ENCODE measurements around the gene ACP5. TPM values are rescaled to one million over a fixed set of nuclear protein-coding genes. Genes with fewer than 3 reads are reported as not detected.
A peak's percentile ranks its signal among the peaks of the same experiment; 100 is the strongest.

The ACP5 gene
- total RNA-seq, 1 experiment from 2014 or later, result not detected

DNA sequence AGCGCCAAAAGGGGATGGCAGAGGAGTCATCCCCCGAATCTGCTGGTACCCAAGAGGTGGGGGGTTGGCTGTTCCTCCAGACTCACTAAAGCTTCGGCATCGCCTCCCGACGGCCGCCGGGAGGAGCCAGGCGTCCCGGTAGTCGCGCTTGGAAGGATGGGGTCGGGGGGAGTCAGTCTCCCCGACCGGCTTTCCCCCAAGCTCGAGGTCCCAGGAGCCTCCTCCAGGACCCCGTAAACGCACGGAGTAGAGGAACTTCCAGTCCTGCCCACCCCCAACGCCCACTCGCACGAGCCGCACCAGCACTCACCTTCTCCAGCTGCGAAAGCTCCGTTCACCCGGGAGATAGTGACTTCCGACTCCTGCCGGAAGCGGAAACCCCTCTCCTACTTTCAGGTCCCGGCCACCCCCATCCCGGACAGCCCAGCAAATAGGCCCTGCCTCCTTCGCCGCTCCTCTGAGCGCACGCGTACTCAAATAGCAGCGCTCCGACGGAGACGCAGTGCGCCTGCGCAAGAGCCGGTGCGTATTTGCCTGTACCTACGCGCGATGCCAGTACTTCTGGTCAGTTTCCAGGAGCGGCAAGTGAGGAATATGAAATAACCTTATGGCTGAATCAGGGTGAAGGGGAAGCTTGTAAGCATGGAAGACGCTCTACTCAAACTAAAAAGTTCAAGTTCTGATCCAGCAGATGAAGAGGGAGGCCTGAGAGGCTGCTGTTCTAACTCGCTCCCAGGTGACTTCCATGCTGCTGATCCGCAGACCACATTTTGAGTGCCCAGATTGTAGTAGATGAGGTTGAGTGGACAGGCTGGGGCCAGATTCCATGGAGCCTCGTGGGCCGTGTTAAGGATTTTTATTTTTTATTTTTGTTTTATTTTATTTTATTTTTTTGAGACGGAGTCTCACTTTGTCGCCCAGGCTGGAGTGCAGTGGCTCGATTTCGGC lies 18.3 kb downstream of the ACP5 start, which contains the start of gene ELOF1:
ELOF1 (minus strand) TSS at position 350 of the 948 bp plus-strand sequence. CDS start 4,883 bp downstream, outside the sequence.
- no peaks in the 10 kb centered on the region for H3K27me3 ChIP-seq
- DNase-seq, result peak; percentile 100
- peak within 1 kb of the TSS; percentile 86 for H3K4me3 ChIP-seq
- peaks cover 24% of the 10 kb centered on the region for H3K36me3 ChIP-seq
- no peaks in the 10 kb centered on the region for H3K9me3 ChIP-seq

DNA sequence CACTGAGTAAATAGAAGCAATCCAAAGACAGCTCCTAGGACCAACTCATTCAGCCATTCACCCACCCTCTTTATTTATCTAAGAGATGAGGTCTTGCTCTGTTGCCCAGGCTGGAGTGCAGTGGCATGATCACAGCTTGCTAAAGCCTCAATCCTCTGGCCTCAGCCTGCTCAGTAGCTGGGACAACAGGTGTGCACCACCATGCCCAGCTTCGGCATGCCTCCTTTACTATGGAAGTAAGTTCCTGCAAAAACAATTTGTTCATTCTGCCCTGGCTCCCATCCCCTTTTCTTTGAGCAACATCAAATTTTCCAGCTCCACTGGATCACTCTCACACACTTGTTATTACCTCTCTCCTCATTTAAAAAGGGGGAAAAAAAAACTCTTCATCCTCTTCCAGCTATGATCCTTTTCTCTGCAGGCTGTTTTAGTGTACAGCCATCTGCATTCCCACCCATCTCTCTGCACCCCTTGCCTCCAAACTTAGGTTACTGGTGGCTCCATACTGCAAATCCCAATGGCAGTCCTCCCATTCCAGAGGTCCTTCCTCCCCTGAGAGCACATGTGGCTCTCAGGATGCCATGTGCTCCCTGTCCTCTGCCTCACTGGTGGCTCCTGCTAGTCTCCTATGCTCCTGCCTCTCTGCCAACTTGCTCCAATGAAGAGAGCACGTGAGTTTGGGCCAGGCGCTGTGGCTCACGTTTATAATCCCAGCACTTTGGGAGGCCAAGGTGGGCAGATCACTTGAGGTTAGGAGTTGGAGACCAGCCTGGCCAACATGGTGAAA lies 20.6 kb downstream of the ACP5 start:
- Histone ChIP-seq H3K27me3 (no peaks in the 10 kb centered on the region), H3K36me3 (peaks cover 48% of the 10 kb centered on the region), H3K9me3 (no peaks in the 10 kb centered on the region), H3K4me3 (no peak overlapping the region)
- no peak for DNase-seq

DNA sequence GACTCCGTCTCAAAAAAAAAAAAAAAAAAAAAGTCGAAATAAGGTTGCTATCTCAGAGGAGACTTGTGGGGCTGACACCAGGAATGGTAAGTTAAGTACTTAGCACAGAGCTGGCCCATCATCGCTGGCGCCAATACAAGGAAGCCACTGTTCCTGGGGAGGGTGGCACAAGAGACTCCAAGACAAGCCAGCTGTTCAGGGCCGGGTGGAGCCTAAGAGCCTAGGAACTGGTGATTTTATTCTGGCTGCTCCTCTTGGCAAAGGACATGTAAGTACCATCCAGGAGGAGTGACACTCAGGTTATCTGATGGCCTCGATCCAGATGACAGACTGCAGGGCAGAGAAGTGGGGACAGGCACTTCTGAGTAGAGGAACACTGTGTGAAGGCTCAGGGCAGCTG lies 22.2 kb downstream of the ACP5 start:
- Histone ChIP-seq H3K36me3 (peaks cover 49% of the 10 kb centered on the region), H3K9me3 (no peaks in the 10 kb centered on the region), H3K27me3 (no peaks in the 10 kb centered on the region), H3K4me3 (no peak overlapping the region)
- no peak for DNase-seq

DNA sequence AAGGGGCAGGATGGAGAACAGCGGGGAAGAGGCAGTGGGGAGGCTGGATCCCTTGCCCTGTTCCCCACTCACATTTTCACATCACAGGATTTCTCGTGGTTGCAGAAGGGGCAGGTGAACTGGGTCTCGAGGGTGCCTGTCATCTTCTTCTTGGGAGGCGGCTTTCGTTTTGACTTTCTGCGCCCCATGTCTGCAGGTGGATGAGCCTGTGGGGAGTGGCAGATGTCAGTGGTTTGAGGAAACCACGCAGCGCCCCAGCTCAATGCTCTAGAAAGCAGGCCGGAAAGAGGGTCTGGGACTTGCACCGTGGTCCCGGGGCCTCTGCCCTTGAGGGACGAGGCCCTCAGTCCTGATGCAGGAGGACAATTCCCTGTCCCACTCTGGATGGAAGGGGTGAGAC lies 23.3 kb downstream of the ACP5 start:
- H3K36me3 ChIP-seq, result peaks cover 49% of the 10 kb centered on the region
- H3K9me3 ChIP-seq, result no peaks in the 10 kb centered on the region
- no peak overlapping the region for H3K4me3 ChIP-seq
- DNase-seq, result no peak
- H3K27me3 ChIP-seq, result no peaks in the 10 kb centered on the region

DNA sequence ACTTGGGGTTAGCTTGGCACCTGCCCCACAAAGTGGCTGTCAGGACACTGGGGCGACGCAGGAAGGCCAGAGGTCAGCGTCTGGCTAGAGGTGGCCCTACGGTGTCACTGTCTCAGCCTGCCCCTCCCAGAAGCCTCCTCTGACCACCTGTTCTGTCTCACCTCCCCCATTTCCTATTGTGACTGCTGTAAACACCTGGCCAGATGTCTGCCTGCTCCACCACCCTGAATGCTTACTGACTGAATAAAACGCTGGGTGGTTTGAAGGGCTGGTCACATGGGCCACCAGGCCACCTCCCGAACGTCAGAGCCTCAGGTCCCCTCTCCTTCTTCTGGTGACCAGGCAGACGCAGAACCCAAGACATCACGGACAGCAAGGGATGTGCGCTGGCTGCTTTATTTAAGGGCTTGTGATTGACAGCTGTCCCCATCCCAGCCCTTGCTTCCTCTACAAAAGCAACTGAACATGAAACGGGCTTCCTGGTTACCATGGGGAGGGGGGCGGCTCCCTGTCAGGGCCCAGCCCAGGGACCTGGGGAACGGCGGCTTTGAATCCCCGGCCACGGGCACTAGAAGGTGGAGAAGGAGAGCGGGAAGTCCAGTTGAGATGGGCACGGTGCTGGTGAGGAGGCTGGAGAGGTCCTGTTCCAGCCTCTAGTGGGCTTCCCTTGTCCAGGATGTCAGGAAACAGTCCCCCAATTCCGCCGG lies 24.6 kb downstream of the ACP5 start:
- peaks cover 49% of the 10 kb centered on the region for H3K36me3 ChIP-seq
- no peak overlapping the region for H3K4me3 ChIP-seq
- H3K9me3 ChIP-seq, result no peaks in the 10 kb centered on the region
- H3K27me3 ChIP-seq, result no peaks in the 10 kb centered on the region
- no peak for DNase-seq

DNA sequence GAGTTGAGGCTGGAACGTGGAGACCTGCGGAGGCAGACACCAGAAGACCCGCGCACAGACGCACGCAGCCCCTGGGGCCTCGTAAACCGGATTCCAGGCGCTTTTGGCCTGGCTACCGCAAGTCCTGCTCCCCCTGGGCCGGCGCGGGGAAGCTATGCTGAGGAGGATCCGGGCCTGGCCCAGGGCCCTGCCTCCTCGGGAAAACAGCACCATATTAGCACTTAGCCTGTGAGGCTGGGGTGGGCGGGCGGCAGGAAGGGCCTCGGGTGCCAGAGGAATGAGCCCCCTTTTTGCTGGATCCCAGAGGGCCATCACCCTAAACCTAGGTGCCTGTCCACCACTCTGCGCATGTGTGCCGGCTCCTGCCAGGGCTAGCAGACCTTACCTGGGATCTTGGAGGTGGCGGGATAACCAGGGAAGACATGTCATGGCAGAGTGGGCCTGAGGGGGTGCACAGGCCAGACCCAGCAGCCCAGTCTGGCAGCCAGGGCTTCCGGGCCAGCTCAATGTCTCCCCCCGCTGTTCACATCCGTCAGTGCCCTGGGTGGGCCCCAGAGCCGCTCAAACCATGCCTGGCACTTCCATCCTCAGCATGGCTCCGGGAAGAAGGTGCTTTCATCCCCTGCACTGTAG lies 25.7 kb downstream of the ACP5 start:
- peak; percentile 37 for DNase-seq
- Histone ChIP-seq H3K27me3 (no peaks in the 10 kb centered on the region), H3K4me3 (no peak overlapping the region), H3K36me3 (peaks cover 43% of the 10 kb centered on the region), H3K9me3 (no peaks in the 10 kb centered on the region)

DNA sequence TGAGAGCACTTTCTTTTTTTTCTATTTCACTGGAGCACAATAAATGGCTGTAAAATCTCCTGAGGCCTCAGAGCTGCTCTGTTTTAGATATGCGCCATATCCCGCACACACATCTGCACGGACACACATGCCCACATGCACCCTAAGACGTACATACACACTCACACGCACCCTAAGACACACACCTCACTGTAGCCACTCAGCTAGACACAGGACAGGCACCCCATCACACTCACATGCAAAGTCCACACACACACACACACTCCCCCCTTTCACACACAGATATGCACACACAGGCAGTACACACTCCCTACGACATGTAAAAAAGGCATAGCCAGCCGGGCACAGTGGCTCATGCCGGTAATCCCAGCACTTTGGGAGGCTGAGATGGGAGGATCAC lies 27.2 kb downstream of the ACP5 start:
- Histone ChIP-seq H3K4me3 (no peak overlapping the region), H3K36me3 (peaks cover 30% of the 10 kb centered on the region), H3K9me3 (no peaks in the 10 kb centered on the region), H3K27me3 (no peaks in the 10 kb centered on the region)
- DNase-seq, result no peak

DNA sequence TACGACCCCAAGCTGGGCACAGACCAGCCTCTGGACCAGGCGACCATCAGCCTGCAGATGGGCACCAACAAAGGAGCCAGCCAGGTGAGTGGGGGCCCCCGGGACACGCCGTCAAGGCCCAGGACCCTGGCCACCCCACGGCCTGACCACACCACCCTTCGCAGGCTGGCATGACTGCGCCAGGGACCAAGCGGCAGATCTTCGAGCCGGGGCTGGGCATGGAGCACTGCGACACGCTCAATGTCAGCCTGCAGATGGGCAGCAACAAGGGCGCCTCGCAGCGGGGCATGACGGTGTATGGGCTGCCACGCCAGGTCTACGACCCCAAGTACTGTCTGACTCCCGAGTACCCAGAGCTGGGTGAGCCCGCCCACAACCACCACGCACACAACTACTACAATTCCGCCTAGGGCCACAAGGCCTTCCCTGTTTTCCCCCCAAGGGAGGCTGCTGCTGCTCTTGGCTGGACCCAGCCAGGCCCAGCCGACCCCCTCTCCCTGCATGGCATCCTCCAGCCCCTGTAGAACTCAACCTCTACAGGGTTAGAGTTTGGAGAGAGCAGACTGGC lies 28.0 kb downstream of the ACP5 start:
- Histone ChIP-seq H3K36me3 (peaks cover 27% of the 10 kb centered on the region), H3K27me3 (no peaks in the 10 kb centered on the region), H3K9me3 (no peaks in the 10 kb centered on the region), H3K4me3 (no peak overlapping the region)
- no peak for DNase-seq

DNA sequence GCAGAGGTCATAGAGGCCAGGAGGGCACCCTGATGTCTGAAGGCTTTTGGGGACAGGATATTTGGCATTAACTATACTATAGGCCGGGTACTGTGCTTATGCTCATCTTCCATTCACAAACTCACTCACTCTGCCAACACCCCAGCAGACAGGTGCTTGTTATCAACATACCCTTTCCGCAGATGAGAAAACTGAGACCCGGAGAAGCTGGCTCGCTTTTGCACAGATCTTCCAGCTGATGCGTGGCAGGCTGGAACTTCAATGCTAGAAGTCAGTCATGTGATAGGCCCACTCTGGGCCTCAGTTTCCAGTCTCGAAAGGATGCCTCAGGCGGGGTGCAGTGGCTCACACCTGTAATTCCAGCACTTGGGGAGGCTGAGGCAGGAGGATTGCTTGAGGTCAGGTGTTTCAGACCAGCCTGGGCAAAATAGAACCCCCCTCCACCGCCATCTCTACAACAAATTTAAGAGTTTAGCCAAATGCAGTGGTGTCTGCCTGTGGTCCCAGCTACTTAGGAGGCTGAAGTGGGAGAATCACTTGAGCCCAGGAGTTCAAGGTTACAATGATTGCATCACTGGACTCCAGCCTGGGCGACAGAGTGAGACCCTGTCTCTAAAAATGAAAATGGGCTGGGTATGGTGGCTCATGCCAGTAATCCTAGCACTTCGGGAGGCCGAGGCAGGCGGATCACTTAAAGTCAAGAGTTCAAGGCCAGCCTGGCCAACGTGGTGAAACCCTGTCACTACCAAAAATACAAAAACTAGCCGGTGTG lies 29.3 kb downstream of the ACP5 start:
- DNase-seq, result no peak
- Histone ChIP-seq H3K9me3 (no peaks in the 10 kb centered on the region), H3K36me3 (peaks cover 14% of the 10 kb centered on the region), H3K4me3 (no peak overlapping the region), H3K27me3 (no peaks in the 10 kb centered on the region; the same call in 1 of the 2 replicates)

DNA sequence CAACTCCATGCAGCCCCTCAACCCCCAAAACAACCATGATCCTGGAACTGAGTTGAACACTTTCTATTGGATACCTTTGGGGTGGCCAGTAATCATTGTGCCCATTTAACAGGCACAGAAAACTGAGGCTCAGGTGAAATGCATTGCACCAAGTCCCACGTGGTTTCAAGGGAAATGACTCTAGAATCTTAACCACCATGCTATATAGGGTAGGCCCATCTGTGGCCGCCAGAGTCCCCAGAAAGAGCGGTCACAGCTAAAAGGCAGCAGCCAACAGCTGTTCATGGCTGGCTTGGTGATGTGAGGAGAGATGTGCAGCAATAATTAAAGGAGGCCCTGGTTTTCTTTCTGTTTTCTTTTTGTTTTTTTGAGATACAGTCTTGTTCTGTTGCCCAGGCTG lies 36.2 kb downstream of the ACP5 start:
- Histone ChIP-seq H3K36me3 (no peaks in the 10 kb centered on the region), H3K9me3 (no peaks in the 10 kb centered on the region), H3K4me3 (no peak overlapping the region), H3K27me3 (no peaks in the 10 kb centered on the region; the same call in 1 of the 2 replicates)
- no peak for DNase-seq

DNA sequence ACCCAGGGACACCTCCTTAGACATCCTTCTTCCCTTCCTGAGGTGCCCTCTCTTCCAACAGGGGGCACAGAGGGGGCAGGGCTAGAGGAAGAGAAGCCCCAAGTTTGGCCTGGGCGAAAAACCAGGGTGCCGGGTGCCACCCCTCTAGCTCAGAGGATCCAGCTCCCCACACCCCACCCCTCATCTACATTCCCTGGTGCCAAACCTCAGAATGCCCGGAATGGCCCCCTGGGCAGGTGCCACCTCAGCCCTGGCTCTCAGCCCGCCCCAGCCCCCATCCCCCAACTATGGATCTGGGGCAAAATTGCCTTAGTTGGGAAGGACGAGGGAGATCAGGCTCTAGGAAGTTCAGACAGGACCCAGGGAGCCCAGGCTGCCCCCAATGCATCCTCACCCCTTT lies 36.8 kb downstream of the ACP5 start:
- Histone ChIP-seq H3K9me3 (no peaks in the 10 kb centered on the region), H3K36me3 (no peaks in the 10 kb centered on the region)
- no peak for DNase-seq

DNA sequence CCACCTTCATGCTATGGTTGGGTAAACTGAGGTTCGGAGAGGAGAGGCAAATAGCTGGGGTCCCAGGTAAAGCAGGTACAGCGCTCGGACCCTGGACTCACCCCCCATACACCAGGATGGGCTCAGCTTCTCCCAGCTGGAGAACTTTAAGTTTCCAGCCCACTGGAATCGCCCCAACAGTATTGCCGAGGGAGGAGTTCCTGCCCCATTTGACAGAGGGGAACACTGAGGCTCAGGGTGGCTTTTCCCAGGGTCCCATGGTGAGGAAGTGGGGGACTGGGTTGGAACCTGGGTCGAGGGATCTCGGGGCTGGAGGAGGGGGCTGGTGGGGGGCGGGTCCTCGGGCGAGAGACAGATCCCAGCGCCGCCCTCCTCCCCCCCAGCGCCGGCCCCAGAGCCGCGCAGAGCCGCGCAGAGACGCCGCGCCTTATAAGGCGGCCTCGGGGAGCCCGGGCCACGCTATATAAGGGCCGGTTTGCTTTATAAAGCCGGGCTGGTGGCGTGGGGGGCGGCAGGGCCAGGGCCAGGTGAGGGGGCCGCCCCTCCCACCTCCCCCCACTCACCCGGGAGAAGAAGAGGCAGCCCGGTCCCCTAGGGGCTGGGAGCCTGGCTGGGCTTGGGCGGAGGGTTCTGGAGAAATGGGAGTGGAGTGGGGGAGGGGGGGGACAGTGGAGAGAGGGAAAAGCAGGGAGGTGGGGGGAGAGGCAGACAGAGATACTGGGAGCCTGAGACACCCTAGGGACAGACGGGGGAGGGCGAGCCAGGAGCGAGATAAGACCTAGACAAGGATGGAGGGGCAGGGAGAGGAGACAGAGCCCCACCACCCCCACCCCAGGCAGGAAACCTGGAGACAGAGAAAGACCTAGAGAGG lies 37.7 kb downstream of the ACP5 start:
- H3K4me3 ChIP-seq, result no peak overlapping the region
- no peaks in the 10 kb centered on the region; the same call in 1 of the 2 replicates for H3K27me3 ChIP-seq
- H3K9me3 ChIP-seq, result no peaks in the 10 kb centered on the region
- H3K36me3 ChIP-seq, result no peaks in the 10 kb centered on the region
- no peak for DNase-seq

More for the DNA sequence above, 36.8 kb downstream of the ACP5 start:
- H3K27me3 ChIP-seq, result no peaks in the 10 kb centered on the region; the same call in 1 of the 2 replicates
- H3K4me3 ChIP-seq, result no peak overlapping the region

DNA sequence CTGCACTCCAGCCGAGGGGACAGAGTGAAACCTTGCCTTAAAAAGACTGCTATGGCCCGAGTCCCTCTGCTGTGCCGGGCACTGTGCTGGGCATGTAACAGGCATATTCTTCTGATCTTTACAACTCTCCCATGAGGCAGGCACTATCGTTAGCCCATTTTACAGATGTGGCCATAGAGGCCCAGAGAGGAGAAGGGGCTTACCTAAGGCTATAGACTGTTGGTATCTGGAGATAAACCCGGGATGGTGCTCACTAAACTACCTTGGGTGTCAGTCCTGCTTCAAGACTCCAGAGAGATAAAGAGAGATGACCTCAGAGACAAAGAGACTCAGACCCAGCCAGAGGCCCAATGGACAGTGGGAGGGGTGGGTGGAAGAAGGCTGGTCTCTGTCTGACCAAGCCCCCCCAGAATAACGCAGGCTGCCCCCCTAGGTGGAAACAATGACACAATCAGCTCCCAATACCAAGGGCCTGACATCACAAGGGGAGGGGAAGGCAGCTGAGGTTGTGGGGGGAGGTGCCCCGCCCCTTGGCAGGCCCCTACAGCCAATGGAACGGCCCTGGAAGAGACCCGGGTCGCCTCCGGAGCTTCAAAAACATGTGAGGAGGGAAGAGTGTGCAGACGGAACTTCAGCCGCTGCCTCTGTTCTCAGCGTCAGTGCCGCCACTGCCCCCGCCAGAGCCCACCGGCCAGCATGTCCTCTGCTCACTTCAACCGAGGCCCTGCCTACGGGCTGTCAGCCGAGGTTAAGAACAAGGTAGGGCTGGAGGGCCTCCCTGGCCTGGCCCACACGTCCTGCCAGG lies 39.0 kb downstream of the ACP5 start, which contains the start of gene CNN1:
CNN1 (plus strand) TSS at position 620 of the 805 bp plus-strand sequence; CDS start at position 697, 77 bp downstream.
- Histone ChIP-seq H3K9me3 (no peaks in the 10 kb centered on the region), H3K4me3 (no peak within 1 kb of the TSS), H3K27me3 (no peaks in the 10 kb centered on the region), H3K36me3 (no peaks in the 10 kb centered on the region)
- DNase-seq, result peak; percentile 41
